GM12872 (cell line): ENCODE results near the gene SIPA1L3.
A peak's percentile ranks its signal among the peaks of the same experiment; 100 is the strongest.

Experiments
- TF ChIP-seq, protein P1 (sequence below): IDR thresholded peaks from 3 replicates; pipeline ENCODE4 v1.5.1; 2011; ENCODE audit warnings: low read depth, mild to moderate bottlenecking, low read length, moderate library complexity; ENCODE audit not compliant: insufficient read depth

Gene SIPA1L3

DNA sequence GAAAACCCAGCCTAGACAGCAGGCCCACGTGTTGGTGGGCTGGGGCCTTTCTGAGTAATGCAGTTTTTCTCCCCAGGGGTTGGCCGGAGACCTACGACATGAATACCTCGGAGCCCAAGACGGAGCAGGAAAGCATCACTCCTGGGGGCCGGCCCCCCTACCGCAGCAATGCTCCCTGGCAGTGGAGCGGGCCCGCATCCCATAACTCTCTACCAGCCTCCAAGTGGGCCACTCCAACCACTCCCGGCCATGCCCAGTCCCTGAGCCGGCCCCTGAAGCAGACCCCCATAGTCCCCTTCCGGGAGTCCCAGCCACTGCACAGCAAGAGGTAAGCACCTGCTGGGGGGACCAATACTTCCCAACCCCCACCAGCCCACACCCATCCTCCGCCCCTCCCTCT is 234.1 kb downstream of the SIPA1L3 start:
- TF ChIP-seq, protein P1, sequence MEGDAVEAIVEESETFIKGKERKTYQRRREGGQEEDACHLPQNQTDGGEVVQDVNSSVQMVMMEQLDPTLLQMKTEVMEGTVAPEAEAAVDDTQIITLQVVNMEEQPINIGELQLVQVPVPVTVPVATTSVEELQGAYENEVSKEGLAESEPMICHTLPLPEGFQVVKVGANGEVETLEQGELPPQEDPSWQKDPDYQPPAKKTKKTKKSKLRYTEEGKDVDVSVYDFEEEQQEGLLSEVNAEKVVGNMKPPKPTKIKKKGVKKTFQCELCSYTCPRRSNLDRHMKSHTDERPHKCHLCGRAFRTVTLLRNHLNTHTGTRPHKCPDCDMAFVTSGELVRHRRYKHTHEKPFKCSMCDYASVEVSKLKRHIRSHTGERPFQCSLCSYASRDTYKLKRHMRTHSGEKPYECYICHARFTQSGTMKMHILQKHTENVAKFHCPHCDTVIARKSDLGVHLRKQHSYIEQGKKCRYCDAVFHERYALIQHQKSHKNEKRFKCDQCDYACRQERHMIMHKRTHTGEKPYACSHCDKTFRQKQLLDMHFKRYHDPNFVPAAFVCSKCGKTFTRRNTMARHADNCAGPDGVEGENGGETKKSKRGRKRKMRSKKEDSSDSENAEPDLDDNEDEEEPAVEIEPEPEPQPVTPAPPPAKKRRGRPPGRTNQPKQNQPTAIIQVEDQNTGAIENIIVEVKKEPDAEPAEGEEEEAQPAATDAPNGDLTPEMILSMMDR, result no peak

- TF ChIP-seq, protein P1, result peak; percentile 84
Measured at GRCh38 chr19:38142176-38143035, 235.4 kb downstream of the SIPA1L3 start.

DNA sequence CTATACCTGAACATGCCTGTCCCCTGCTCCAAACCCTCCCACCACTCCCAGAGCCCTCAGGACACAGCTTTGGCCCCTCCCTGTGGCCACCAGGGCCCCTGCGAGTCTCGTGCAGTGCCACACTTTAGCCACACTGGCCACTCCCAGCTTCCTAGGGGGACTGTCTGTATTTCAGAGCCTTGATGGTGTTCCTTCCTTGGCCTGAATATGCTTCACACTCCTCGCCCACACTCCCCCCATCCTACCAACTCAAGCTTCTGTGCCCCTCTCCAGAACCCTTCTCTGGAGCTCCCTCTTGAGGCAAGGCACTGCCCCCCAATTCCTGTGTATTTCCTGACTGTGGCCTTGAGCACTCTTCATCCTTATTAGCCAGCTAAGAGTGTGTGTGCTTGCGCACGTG is 236.8 kb downstream of the SIPA1L3 start:
- TF ChIP-seq, protein P1, result no peak

DNA sequence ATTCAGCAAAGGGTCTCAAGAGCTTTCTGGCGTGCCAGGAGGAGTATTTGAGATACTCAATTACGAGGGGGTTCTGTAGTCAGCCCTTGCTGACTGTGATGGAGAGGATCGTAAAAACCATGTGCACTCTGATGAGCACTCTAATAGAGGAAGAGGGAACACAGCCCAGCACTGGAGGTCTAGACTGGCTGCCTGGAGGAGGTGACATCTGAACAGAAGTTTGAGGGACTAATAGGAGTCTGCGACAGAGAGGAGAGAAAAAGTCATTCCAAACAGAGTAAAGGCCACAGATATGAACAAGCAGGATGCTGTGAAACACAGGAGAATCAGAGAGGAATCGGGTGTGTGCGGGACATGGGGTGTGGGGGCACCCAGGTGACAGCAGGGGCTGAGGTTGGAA is 237.7 kb downstream of the SIPA1L3 start:
- TF ChIP-seq, protein P1, result no peak

DNA sequence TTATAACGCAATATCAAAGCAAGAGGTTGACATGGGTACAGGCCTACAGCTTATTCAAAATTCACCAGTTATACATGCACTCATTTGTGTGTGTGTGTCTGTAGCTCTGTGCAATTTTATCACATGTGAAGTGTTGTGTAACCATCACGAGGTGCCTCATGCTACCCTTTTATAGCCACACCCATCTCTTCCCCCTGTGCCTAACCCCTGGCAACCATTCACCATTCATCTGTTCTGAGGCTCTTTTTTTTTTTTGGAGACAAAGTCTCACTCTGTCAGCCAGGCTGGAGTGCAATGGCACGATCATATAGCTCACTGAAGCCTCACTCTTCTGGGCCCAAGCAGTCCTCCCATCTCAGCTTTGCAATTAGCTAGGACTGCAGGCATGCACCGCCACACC is 238.6 kb downstream of the SIPA1L3 start:
- TF ChIP-seq, protein P1, result no peak

DNA sequence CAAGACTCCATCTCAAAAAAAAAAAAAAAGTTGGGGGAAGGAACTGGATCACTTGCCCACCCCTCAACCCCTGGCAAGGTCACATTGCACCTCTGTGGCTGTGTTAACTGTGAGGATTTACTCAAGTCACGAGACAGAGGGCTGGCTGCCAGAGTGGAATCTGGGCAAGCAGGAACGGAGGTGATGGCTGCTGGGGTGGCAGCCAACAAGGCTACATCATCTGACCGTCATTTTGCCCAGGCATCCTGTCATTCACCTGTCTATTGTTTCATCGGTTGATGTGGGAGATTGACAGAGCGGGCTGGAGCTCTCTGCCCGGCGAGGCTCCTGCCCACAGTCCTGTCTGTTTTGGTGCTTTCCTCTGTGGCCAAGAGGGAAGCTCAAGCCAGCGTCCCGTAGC is 241.3 kb downstream of the SIPA1L3 start:
- TF ChIP-seq, protein P1, result no peak

GRCh38 chr19:38149661-38150061 is 242.7 kb downstream of the SIPA1L3 start:
- TF ChIP-seq, protein P1, result no peak
